Glomerular visceral epithelial cell (primary cell): Measurements from ENCODE around the gene STAB1.

Source experiments
- DNase-seq: peaks from one replicate; pipeline ENCODE4 v3.0.0-alpha.2; 2016; ENCODE audit errors: extremely low spot score

STAB1 gene

GRCh38 chr3:52535411-52536111, 40.4 kb downstream of the STAB1 start:
- DNase-seq: no peak

GRCh38 chr3:52536112-52536368, 40.9 kb downstream of the STAB1 start:
- no peak for DNase-seq

DNA sequence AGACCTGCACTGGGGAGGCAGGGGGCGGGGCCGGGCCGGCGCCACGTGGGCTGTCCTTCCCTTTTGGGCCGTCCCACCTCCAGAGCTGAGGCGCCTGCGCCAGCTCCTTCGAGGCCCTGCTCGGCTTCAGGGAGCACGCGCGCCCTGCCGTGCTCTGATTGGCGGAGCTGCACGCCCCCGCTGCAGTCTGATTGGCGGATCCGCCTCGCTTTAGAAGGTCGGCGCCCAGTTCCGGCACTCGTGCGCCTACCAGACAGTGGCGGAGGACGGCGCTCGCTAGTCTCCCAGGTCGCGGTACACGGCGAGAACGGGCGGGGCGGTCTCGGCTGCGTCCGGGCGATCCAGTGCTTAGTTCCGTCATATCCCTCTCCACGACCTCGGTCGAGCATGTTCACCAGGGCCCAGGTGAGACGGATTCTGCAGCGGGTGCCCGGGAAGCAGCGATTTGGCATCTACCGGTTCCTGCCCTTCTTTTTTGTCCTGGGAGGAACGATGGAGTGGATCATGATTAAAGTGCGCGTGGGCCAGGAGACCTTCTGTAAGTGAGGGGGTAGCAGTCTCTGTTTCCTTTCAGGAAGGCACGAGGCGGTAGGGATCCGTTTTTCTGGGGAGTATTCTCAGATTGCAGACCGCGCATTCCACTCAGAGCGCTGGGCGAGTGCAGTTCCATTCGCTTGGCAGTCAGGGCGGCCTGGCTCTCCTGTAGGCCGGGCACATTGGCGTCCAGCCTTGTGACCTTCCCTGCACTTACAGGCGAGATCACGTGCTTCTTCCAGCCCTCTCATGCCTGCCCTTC, 41.4 kb downstream of the STAB1 start, which contains the start of gene UQCC5:
Gene UQCC5 (plus strand): TSS at position 237 of the 796 bp plus-strand sequence. CDS start 151 bp downstream, at position 388.
- DNase-seq: peak; percentile 98

DNA sequence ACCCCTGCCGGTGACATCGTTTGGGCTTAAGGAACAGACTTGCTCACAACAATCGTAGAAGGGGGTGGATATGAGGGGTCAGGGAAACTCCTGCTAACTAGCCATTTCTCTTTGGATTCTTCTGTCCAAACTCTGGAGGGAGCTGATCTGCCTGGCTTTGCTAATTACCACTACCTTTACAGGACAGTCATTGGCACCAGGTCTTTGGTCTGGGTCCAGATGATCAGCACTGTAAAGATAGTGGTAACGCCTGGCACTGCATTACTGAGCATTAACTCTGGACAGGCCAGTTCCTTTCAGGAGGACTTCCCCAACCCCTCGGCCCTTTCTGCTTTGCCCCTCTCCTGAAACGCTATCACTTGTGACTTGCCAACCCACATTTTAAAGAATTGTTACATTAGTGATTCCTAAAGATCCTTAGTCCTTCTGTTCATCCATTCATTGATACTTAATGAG, 42.1 kb downstream of the STAB1 start:
- DNase-seq: no peak

- no peak for DNase-seq
These were observed 42.7 kb downstream of the STAB1 start for GRCh38 chr3:52537726-52538421.

GRCh38 chr3:52539010-52539653, 44.0 kb downstream of the STAB1 start:
- no peak for DNase-seq

GRCh38 chr3:52541050-52541449, 45.9 kb downstream of the STAB1 start:
- no peak for DNase-seq

GRCh38 chr3:52544937-52545336, 49.8 kb downstream of the STAB1 start:
- DNase-seq: no peak

GRCh38 chr3:52546111-52546901, 51.2 kb downstream of the STAB1 start:
- no peak for DNase-seq

- no peak for DNase-seq
These were observed 52.0 kb downstream of the STAB1 start for GRCh38 chr3:52547143-52547542.

GRCh38 chr3:52551118-52551517, 56.0 kb downstream of the STAB1 start:
- no peak for DNase-seq

DNA sequence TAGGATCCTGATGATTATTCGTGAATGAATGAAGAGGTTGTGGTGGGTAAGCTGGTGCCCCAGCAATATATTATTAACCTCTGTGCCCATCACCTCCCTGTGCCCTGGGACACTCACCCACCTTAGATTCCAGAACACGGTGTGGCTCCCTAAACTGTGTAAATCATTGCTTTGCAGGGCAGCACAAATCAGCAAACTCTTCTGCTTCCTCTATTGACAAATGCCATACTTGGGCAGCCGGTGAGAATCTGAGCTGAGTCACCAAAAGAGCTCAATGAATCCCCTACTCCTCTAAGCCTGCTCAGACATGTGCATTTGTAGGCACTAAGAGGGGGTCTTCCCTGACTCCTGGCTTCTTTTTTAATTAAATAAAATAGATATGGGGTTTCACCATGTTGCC, 57.0 kb downstream of the STAB1 start:
- DNase-seq: no peak

- DNase-seq: no peak
These were observed 59.1 kb downstream of the STAB1 start for GRCh38 chr3:52554026-52554755.

DNA sequence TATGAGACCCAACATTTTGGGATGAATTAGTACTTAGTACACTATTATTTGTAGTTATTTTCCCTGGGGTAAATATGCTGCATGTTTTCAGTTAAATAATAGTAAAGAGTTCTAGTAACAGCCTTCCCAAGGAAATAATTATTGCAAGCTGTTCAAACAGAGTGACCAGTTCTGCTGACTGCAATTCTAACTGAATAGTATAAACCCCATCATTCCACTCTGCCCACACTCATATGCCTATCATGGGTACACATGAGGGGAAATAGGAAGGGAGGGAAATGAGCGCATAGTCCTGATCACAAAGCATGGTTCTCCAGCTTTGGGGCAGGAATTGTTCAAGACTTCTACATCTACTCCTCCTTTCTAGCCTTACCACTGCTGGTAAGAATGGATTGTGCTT, 59.9 kb downstream of the STAB1 start:
- no peak for DNase-seq

GRCh38 chr3:52557011-52557960, 62.1 kb downstream of the STAB1 start:
- DNase-seq: no peak

GRCh38 chr3:52558436-52558835, 63.3 kb downstream of the STAB1 start:
- DNase-seq: no peak

GRCh38 chr3:52561028-52561747, 66.0 kb downstream of the STAB1 start:
- DNase-seq: no peak

DNA sequence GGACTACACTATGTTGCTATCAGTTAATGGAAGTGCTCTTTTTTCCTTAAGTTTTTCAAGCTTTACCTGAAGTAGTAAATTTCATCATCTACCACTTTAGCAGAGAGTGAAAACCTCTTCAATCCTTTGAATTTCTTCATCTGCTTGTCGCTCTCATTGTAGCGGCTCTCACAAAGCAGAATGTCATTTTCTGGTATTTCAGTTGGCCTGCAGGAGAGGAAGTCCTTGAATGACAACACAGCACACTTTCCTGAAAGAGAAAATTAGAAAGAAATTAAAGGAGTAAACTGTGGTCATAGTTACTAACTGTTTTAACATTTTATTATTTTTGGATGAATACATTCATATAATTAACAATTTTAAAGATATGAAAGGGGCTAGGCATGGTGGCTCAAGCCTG, 68.8 kb downstream of the STAB1 start:
- DNase-seq: no peak

DNA sequence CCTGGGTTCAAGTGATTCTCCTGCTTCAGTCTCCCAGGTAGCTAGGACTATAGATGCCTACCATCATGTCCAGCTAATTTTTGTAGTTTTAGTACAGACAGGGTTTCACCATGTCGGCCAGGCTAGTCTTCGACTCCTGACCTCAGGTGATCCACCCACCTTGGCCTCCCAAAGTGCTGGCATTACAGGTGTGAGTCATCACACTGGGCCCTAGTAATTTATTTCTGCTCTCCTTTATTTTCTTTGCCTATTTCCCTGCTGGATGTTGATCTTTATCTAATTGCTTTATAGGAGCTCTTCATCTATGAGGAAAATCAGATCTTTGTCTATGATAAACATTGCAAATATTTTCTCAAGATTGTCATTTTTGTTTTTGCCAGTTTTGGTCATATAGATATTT, 72.9 kb downstream of the STAB1 start:
- no peak for DNase-seq
